Astrocyte of the cerebellum (primary cell): ENCODE data around the gene S100A9.
"Not testable (repeated sequence)": the region's sequence is repeated elsewhere in the genome, so short reads cannot be mapped to it uniquely, and the experiment has no call there.

Experiments used
- DNase-seq: peaks from one replicate; pipeline ENCODE4 v3.0.0-alpha.2; 2011; ENCODE audit warnings: low read depth
- H3K4me3 ChIP-seq: 2 replicates; pipeline ENCODE4 v1.5.1; 2011; ENCODE audit warnings: mild to moderate bottlenecking, low read depth, low read length, moderate library complexity
- in situ Hi-C: cut with HindIII; loops from 2 replicates; pipeline ENCODE4 v1.10.0; 2017; ENCODE audit warnings: low sequenced_read_pairs
- TF ChIP-seq, protein P1 (sequence below): IDR thresholded peaks from 2 replicates; pipeline ENCODE4 v1.5.1; 2012; ENCODE audit warnings: low read length, low read depth, moderate library complexity, mild to moderate bottlenecking; ENCODE audit errors: missing control alignments

Gene S100A9

GRCh38 chr1:153400244-153400643 lies 42.6 kb downstream of the S100A9 start:
- in situ Hi-C loops = no loop called here
- TF ChIP-seq, protein P1, sequence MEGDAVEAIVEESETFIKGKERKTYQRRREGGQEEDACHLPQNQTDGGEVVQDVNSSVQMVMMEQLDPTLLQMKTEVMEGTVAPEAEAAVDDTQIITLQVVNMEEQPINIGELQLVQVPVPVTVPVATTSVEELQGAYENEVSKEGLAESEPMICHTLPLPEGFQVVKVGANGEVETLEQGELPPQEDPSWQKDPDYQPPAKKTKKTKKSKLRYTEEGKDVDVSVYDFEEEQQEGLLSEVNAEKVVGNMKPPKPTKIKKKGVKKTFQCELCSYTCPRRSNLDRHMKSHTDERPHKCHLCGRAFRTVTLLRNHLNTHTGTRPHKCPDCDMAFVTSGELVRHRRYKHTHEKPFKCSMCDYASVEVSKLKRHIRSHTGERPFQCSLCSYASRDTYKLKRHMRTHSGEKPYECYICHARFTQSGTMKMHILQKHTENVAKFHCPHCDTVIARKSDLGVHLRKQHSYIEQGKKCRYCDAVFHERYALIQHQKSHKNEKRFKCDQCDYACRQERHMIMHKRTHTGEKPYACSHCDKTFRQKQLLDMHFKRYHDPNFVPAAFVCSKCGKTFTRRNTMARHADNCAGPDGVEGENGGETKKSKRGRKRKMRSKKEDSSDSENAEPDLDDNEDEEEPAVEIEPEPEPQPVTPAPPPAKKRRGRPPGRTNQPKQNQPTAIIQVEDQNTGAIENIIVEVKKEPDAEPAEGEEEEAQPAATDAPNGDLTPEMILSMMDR = no peak

DNA sequence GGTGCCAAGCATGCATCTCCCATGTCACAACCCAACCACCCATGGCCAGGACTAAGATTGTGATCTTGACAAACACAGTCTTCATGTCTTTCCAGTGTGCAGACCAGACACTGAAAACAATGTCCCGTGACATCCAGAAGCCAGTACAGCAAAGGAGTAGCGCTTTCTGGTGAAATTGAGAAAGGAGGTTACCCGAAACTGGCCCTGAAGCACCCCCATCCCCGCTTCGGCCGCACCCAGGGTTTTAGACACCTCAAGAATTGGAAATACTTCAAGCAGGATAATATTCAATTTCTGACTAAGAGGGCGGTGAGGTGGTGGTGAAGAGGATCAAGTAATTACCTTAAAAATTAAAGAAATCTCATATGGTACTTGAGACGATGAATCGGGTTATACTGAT lies 43.8 kb downstream of the S100A9 start:
- TF ChIP-seq, protein P1 = no peak
- no peak for DNase-seq
- no peak overlapping the region for H3K4me3 ChIP-seq
- in situ Hi-C loops = no loop called here

More at GRCh38 chr1:153400244-153400643, 42.6 kb downstream of the S100A9 start:
- no peak for DNase-seq
- no peak overlapping the region for H3K4me3 ChIP-seq

DNA sequence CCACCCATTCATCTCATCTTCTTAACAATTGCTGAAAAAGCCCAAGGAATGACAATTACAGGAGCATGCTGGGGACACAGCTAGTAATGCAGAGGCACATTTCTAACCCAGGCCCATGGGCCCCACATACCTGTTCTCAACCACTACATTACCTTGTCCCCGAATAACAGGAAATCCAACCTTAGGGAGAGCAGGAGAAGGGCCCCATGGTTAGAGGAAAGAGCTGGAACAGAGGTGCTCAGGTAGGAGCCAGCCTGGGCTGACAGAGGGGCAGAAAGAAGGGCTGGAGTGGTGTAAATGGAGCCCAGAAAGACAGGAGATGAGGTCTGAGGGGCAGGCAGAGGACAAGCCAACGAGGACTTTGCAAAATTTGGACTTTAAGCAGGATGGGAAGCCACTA lies 44.6 kb downstream of the S100A9 start:
- in situ Hi-C loops = no loop called here
- no peak overlapping the region for H3K4me3 ChIP-seq
- TF ChIP-seq, protein P1 = no peak
- DNase-seq = no peak

GRCh38 chr1:153403421-153404085 lies 45.9 kb downstream of the S100A9 start:
- TF ChIP-seq, protein P1 = no peak
- DNase-seq = no peak
- H3K4me3 ChIP-seq = no peak overlapping the region
- in situ Hi-C loops = no loop called here

DNA sequence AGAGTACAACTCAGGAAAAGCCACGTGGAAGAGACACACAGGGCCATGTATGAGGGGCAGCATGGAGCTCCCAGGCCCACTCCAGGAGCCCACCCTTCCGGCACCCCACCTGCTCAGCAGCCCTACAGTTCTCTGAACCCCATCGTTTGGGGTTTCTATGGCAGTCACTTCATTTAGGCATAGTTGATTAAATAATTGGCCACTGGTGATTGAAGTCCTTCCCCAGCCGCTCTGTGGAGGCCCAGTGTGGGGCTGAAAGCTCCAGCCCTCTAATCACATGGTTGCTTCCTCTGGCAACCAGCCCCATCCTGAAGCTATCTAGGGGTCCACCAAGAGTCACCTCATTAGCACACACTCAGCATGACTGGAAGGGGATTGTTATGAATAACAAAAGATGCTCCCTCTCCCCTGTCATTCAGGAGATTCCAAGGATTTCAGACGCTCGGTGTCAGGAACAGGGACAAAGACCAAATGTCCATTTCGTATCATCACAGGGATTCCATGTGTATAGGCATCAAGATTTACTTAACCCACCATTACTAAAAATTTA lies 46.5 kb downstream of the S100A9 start:
- no peak overlapping the region for H3K4me3 ChIP-seq
- TF ChIP-seq, protein P1 = no peak
- DNase-seq = no peak
- in situ Hi-C loops = no loop called here

- TF ChIP-seq, protein P1 = no peak
- in situ Hi-C loops = no loop called here
Observed at GRCh38 chr1:153404768-153405167, 47.1 kb downstream of the S100A9 start.

GRCh38 chr1:153405825-153406599 lies 48.4 kb downstream of the S100A9 start:
- H3K4me3 ChIP-seq, DNase-seq, in situ Hi-C loops: not testable (repeated sequence)

More at GRCh38 chr1:153404768-153405167, 47.1 kb downstream of the S100A9 start:
- H3K4me3 ChIP-seq = no peak overlapping the region
- DNase-seq = no peak

DNA sequence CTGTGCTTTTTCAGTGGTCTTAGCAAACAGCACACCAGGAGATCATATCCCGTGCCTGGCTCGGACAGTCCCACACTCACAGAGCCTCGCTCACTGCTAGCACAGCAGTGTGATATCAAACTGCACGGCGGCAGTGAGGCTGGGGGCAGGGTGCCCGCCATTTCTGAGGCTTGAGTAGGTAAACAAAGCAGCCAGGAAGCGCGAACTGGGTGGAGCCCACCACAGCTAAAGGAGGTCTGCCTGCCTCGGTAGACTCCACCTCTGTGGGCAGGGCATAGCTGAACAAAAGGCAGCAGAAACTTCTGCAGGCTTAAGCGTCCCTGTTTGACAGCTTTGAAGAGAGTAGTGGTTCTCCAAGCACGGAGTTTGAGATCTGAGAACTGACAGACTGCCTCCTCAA lies 49.6 kb downstream of the S100A9 start:
- H3K4me3 ChIP-seq, in situ Hi-C loops, DNase-seq: not testable (repeated sequence)
